ENCODE data around the gene STRA8.

Gene STRA8

DNA sequence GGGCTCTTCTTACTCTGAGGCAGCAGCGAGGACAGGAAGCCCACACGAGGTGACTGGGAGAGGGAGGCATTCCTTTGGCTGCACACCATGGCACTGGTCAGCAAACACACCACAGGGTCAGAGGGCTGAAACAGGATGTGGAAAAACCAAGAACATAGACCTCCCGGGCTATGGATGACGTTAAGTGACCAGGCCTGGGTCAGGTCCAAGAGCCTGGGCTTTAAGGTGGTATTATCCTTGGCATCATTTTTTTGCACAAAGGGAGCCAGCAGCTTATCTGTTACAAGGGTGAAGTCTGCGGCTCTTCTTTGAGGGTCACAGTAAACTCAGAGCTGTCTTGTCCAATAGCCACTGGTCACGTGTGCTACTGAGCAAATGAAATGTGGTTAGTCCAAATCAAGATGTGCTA is 29.3 kb upstream of the STRA8 start:
- no peak for TF ChIP-seq NFRKB (IDR thresholded peaks at IDR 0.05)
- TF ChIP-seq, protein P1, sequence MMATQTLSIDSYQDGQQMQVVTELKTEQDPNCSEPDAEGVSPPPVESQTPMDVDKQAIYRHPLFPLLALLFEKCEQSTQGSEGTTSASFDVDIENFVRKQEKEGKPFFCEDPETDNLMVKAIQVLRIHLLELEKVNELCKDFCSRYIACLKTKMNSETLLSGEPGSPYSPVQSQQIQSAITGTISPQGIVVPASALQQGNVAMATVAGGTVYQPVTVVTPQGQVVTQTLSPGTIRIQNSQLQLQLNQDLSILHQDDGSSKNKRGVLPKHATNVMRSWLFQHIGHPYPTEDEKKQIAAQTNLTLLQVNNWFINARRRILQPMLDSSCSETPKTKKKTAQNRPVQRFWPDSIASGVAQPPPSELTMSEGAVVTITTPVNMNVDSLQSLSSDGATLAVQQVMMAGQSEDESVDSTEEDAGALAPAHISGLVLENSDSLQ (IDR thresholded peaks at IDR 0.05): no peak
- TF ChIP-seq SUZ12 (IDR thresholded peaks at IDR 0.05): no peak
- TF ChIP-seq FOXK2 (IDR thresholded peaks at IDR 0.05): no peak
- no peak for TF ChIP-seq FOXA1 (IDR thresholded peaks at IDR 0.05)
- no peak for TF ChIP-seq ZNF384 (IDR thresholded peaks at IDR 0.05)
- TF ChIP-seq ELF4 (IDR thresholded peaks at IDR 0.05): no peak
- TF ChIP-seq ARNT (IDR thresholded peaks at IDR 0.05): no peak
- TF ChIP-seq FOXM1 (IDR thresholded peaks at IDR 0.05; ENCODE audit: borderline replicate concordance): no peak
- no peak for TF ChIP-seq TARDBP (IDR thresholded peaks at IDR 0.05)
- no peak for TF ChIP-seq L3MBTL2 (conservative IDR thresholded peaks at IDR 0.05)
- TF ChIP-seq SP1 (IDR thresholded peaks at IDR 0.05): no peak
- no peak for TF ChIP-seq CTBP1 (IDR thresholded peaks at IDR 0.05; ENCODE audit: borderline replicate concordance)
- no peak for DNase-seq (ENCODE audit: extremely low spot score)
- ChIA-PET POLR2A (interaction anchor here (0.9 kb wide), 1 partner anchor 70 kb away, joined by 3 read pairs; no protein-coding TSS in a partner anchor), CTCF (no interaction called here)

DNA sequence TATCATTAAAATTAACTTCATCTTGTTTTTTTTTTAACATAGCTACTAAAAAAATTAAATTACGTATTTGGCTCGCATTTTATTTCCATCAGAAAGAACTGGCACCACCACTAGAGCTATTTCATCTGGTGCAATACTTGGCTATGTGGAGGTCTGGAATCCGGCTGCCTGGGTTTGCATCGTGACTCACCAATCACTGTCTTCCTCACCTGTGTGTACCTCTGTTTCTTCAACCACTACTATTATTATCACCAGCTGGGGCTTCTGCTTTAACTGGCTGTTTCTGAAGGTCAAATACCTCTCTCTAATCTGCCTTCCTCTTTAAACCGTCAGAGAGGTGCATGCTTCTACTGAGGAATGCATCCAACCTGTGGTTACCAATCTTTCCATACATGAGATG is 28.8 kb upstream of the STRA8 start:
- no peak for TF ChIP-seq ZNF384 (IDR thresholded peaks at IDR 0.05)
- TF ChIP-seq TARDBP (IDR thresholded peaks at IDR 0.05): no peak
- TF ChIP-seq CTBP1 (IDR thresholded peaks at IDR 0.05; ENCODE audit: borderline replicate concordance): no peak
- TF ChIP-seq HDGF (IDR thresholded peaks at IDR 0.05; ENCODE audit: borderline replicate concordance): no peak
- no peak for TF ChIP-seq FOXM1 (IDR thresholded peaks at IDR 0.05; ENCODE audit: borderline replicate concordance)
- TF ChIP-seq SUZ12 (IDR thresholded peaks at IDR 0.05): no peak
- TF ChIP-seq LEF1 (IDR thresholded peaks at IDR 0.05; ENCODE audit: borderline replicate concordance): no peak
- TF ChIP-seq, protein P1 (IDR thresholded peaks at IDR 0.05): no peak
- no peak for TF ChIP-seq L3MBTL2 (conservative IDR thresholded peaks at IDR 0.05)
- no peak for TF ChIP-seq ARNT (IDR thresholded peaks at IDR 0.05)
- no peak for TF ChIP-seq SP1 (IDR thresholded peaks at IDR 0.05)
- no peak for TF ChIP-seq NFRKB (IDR thresholded peaks at IDR 0.05)
- no peak for TF ChIP-seq FOXK2 (IDR thresholded peaks at IDR 0.05)
- TF ChIP-seq BHLHE40 (IDR thresholded peaks at IDR 0.05; ENCODE audit: borderline replicate concordance): no peak
- ChIA-PET CTCF (no interaction called here), POLR2A (interaction anchor here (0.9 kb wide), 1 partner anchor 69 kb away, joined by 3 read pairs; no protein-coding TSS in a partner anchor)
- no peak for DNase-seq (ENCODE audit: extremely low spot score)

DNA sequence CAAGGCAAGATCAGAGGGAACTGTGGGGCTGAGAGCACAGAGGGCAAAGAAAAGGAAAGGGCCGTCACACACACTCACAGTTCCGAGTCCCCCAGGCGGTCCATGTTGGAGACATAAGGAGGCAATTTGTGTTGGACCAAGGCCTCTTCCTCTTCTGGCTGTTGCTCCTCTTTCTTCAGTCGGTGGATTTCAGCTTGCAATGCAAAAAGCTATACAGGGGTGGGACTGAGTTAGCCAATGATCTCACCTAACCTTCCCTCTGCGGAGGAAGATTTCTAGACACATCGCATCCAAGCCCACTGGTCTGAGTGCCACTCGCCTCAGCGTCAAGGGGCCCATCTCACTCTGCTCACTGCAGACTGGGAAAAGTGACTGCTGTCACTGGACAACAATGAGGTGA is 27.8 kb upstream of the STRA8 start:
- POLR2A ChIA-PET: no interaction called here
- no peak for TF ChIP-seq ZNF384 (IDR thresholded peaks at IDR 0.05)
- TF ChIP-seq ELF4 (IDR thresholded peaks at IDR 0.05): no peak
- TF ChIP-seq ARNT (IDR thresholded peaks at IDR 0.05): no peak
- no peak for TF ChIP-seq SUZ12 (IDR thresholded peaks at IDR 0.05)
- TF ChIP-seq, protein P1 (IDR thresholded peaks at IDR 0.05): no peak
- TF ChIP-seq HDGF (IDR thresholded peaks at IDR 0.05; ENCODE audit: borderline replicate concordance): no peak
- TF ChIP-seq CTBP1 (IDR thresholded peaks at IDR 0.05; ENCODE audit: borderline replicate concordance): no peak
- TF ChIP-seq LEF1 (IDR thresholded peaks at IDR 0.05; ENCODE audit: borderline replicate concordance): no peak
- no peak for TF ChIP-seq FOXK2 (IDR thresholded peaks at IDR 0.05)
- DNase-seq (ENCODE audit: extremely low spot score): no peak
- CTCF ChIA-PET: interaction anchor here (0.7 kb wide), 1 partner anchor 188 kb away, joined by 3 read pairs; no protein-coding TSS in a partner anchor

DNA sequence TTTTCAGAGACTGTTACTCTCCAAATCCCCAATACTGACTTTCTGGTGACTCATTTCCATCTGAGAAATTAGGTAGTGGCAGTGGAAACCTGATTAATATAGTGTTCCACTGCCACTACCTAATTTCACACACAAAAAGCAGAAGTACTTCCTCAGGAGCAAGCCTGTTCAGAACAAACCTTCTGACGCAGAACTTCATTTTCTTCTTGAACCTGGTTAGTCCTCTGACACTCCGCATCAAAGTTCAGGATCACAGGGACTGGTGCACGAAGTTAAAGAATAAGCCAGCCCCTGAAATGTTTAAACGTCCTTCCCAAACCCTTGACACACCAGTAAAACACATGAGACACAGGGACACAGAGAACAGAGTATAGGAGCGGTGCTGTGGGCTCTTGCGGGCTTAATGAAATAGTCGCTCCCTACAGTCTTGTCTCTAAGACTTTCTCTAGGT is 26.7 kb upstream of the STRA8 start:
- CTCF ChIA-PET: no interaction called here
- POLR2A ChIA-PET: no interaction called here
- TF ChIP-seq LEF1 (IDR thresholded peaks at IDR 0.05; ENCODE audit: borderline replicate concordance) (no peak), ZNF384 (IDR thresholded peaks at IDR 0.05) (no peak), NFRKB (IDR thresholded peaks at IDR 0.05) (no peak), CTBP1 (IDR thresholded peaks at IDR 0.05; ENCODE audit: borderline replicate concordance) (no peak), L3MBTL2 (conservative IDR thresholded peaks at IDR 0.05) (no peak), BHLHE40 (IDR thresholded peaks at IDR 0.05; ENCODE audit: borderline replicate concordance) (no peak), FOXK2 (IDR thresholded peaks at IDR 0.05) (no peak), SP1 (IDR thresholded peaks at IDR 0.05) (no peak), ARNT (IDR thresholded peaks at IDR 0.05) (no peak), SUZ12 (IDR thresholded peaks at IDR 0.05) (no peak)
- TF ChIP-seq, protein P1 (IDR thresholded peaks at IDR 0.05): no peak
- DNase-seq (ENCODE audit: extremely low spot score): no peak

DNA sequence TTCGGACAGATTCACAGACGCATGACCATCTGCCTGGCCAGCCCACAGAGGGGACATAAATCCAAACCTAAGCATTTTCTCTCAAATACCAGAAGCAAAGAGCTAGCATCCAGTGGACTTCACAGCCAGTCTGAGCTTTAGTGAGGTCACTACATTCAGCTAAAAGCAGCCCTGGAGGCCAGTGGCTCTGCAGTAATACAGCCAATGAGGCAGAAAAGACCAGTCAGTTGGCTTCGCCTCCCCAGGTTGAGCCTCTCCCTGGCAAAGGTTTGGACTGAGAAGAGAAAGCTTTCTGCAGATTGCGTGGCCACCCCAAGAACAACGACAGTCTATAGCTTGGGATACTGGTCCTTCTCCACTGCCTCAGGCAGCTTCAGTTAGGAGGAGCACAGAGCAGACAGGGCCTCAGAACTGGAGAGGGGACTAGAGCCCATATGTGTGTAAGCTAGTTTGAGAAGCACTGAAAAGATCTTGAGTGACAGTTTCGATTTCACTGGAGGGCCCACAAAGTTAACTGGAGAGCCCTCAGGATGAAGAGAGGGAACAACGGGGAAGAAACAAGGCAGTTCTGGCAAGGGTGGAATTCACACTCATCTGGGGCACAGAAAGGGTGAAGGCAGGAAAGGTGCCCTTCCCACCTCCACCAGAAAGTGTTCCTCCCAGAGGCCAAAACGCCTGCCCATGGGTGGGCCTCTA is 26.1 kb upstream of the STRA8 start:
- TF ChIP-seq ZNF384 (IDR thresholded peaks at IDR 0.05): no peak
- TF ChIP-seq NFRKB (IDR thresholded peaks at IDR 0.05): no peak
- no peak for TF ChIP-seq BHLHE40 (IDR thresholded peaks at IDR 0.05; ENCODE audit: borderline replicate concordance)
- no peak for TF ChIP-seq FOXA1 (IDR thresholded peaks at IDR 0.05)
- TF ChIP-seq, protein P1 (IDR thresholded peaks at IDR 0.05): no peak
- TF ChIP-seq ELF4 (IDR thresholded peaks at IDR 0.05): no peak
- no peak for TF ChIP-seq LEF1 (IDR thresholded peaks at IDR 0.05; ENCODE audit: borderline replicate concordance)
- no peak for TF ChIP-seq HDGF (IDR thresholded peaks at IDR 0.05; ENCODE audit: borderline replicate concordance)
- no peak for DNase-seq (ENCODE audit: extremely low spot score)
- ChIA-PET CTCF (interaction anchor here (1.0 kb wide), 1 partner anchor 775 kb away, joined by 3 read pairs; no protein-coding TSS in a partner anchor), POLR2A (no interaction called here)

Data from HEK293T (cell line).